Neuronal stem cell (in vitro differentiated cells): Measurements from ENCODE around the gene SLC41A3.

ENCODE experiments used
- DNase-seq: peaks from one replicate; pipeline ENCODE4 v3.0.0-alpha.2; 2013; ENCODE audit warnings: low spot score
- H2AFZ ChIP-seq: one replicate; pipeline ENCODE4 v1.6.1; 2013; ENCODE audit warnings: mild to moderate bottlenecking, low read length, inconsistent platforms
- H2AK5ac ChIP-seq: 2 replicates; pipeline ENCODE4 v1.6.1; 2013; ENCODE audit warnings: low read depth, mild to moderate bottlenecking, inconsistent platforms, low read length, moderate library complexity, mixed read lengths
- H2BK120ac ChIP-seq: 2 replicates; pipeline ENCODE4 v1.6.1; 2013; ENCODE audit warnings: low read depth, mild to moderate bottlenecking, inconsistent platforms, low read length, moderate library complexity, mixed read lengths
- H2BK12ac ChIP-seq: one replicate; pipeline ENCODE4 v1.6.1; 2013; ENCODE audit warnings: low read length, inconsistent platforms
- H2BK15ac ChIP-seq: 2 replicates; pipeline ENCODE4 v1.6.1; 2013; ENCODE audit warnings: mild to moderate bottlenecking, low read length, inconsistent platforms, mixed read lengths
- H2BK5ac ChIP-seq: one replicate; pipeline ENCODE4 v1.6.1; 2013; ENCODE audit warnings: inconsistent platforms, mild to moderate bottlenecking, low read length, moderate library complexity
- H3K14ac ChIP-seq: one replicate; pipeline ENCODE4 v1.6.1; 2013; ENCODE audit warnings: low read length, inconsistent platforms
- H3K18ac ChIP-seq: 2 replicates; pipeline ENCODE4 v1.6.1; 2013; ENCODE audit warnings: low read length, inconsistent platforms
- H3K23ac ChIP-seq: 2 replicates; pipeline ENCODE4 v1.6.1; 2013; ENCODE audit warnings: low read depth, mild to moderate bottlenecking, mixed read lengths, low read length, inconsistent platforms; ENCODE audit not compliant: poor library complexity
- H3K27ac ChIP-seq: replicated peaks from 3 replicates; pipeline ENCODE4 v1.5.1; 2013; ENCODE audit warnings: low read length, inconsistent platforms
- H3K27me3 ChIP-seq, 3 experiments: 2 replicates each; pipeline ENCODE4 v1.6.1; 2013; ENCODE audit warnings: low read length in 3 of 3, mild to moderate bottlenecking in 2 of 3, inconsistent platforms in 1 of 3, low read depth in 1 of 3, mixed read lengths in 1 of 3, moderate library complexity in 1 of 3; ENCODE audit not compliant: control insufficient read depth in 3 of 3, insufficient read depth in 3 of 3
- H3K36me3 ChIP-seq, 2 donors: replicated peaks in 1 of 2; 2 replicates each; pipeline ENCODE4 v1.6.1; 2013; ENCODE audit warnings: low read length in 2 of 2; ENCODE audit not compliant: control insufficient read depth in 2 of 2, insufficient read depth in 2 of 2
- H3K4ac ChIP-seq: 2 replicates; pipeline ENCODE4 v1.6.1; 2013; ENCODE audit warnings: inconsistent platforms, mild to moderate bottlenecking, low read length, moderate library complexity
- H3K4me1 ChIP-seq, 2 donors: 1 replicate in 1 of 2; 2 replicates in 1 of 2; pipeline ENCODE4 v1.6.1; 2013; ENCODE audit warnings: low read length in 2 of 2, low read depth in 1 of 2; ENCODE audit not compliant: control insufficient read depth in 2 of 2, insufficient read depth in 1 of 2
- H3K4me2 ChIP-seq: one replicate; pipeline ENCODE4 v1.6.1; 2013; ENCODE audit warnings: mild to moderate bottlenecking, low read length, inconsistent platforms; ENCODE audit not compliant: insufficient read depth, poor library complexity, severe bottlenecking
- H3K4me3 ChIP-seq, 2 donors: 2 replicates each; pipeline ENCODE4 v1.5.1; 2013; ENCODE audit warnings: low read length in 2 of 2, mild to moderate bottlenecking in 2 of 2, inconsistent platforms in 1 of 2, moderate library complexity in 1 of 2
- H3K79me1 ChIP-seq: one replicate; pipeline ENCODE4 v1.6.1; 2013; ENCODE audit warnings: low read depth, mild to moderate bottlenecking, inconsistent platforms, low read length, moderate library complexity
- H3K9ac ChIP-seq: one replicate; pipeline ENCODE4 v1.6.1; 2013; ENCODE audit warnings: mild to moderate bottlenecking, low read depth, low read length, inconsistent platforms; ENCODE audit not compliant: poor library complexity
- H3K9me3 ChIP-seq, 2 donors: replicated peaks in 1 of 2; 2 replicates each; pipeline versions ENCODE3 to v1.6.1; 2013; ENCODE audit warnings: low read length in 2 of 2, mild to moderate bottlenecking in 2 of 2, inconsistent platforms in 1 of 2, low read depth in 1 of 2, mixed read lengths in 1 of 2, moderate library complexity in 1 of 2; ENCODE audit not compliant: control insufficient read depth in 2 of 2, insufficient read depth in 1 of 2
- H4K8ac ChIP-seq: one replicate; pipeline ENCODE4 v1.6.1; 2013; ENCODE audit warnings: low read depth, mild to moderate bottlenecking, inconsistent platforms, low read length, moderate library complexity
- H4K91ac ChIP-seq: one replicate; pipeline ENCODE4 v1.6.1; 2013; ENCODE audit warnings: low read length, low read depth, mild to moderate bottlenecking, inconsistent platforms; ENCODE audit not compliant: poor library complexity
- WGBS, 2 donors: extraction: QIAGEN DNeasy Blood & Tissue Kit; methylation state at CpG; one replicate each; pipeline ENCODE4 v1.1.7; 2013; ENCODE audit warnings: missing lambda C conversion rate in 2 of 2, mixed read lengths in 1 of 2; ENCODE audit not compliant: insufficient read length in 2 of 2, insufficient replicate concordance in 1 of 2; ENCODE audit errors: extremely low coverage in 2 of 2; 5-methylcytosine and 5-hydroxymethylcytosine counted together

The SLC41A3 gene

GRCh38 chr3:126061301-126062032, 22.5 kb downstream of the SLC41A3 start:
- Histone ChIP-seq H3K27me3 (no peaks in the 10 kb centered on the region), H2AK5ac (no peak overlapping the region), H2BK5ac (no peak overlapping the region), H2BK15ac (no peak overlapping the region), H2BK120ac (no peak overlapping the region), H3K4me3 (no peak overlapping the region), H3K9ac (peak overlapping the region; percentile 15), H3K9me3 (no peaks in the 10 kb centered on the region), H3K14ac (no peak overlapping the region), H4K91ac (no peak overlapping the region), H3K36me3 (peaks cover 0 to 13% of the 10 kb centered on the region in 2 donors), H3K79me1 (no peaks in the 10 kb centered on the region), H3K4me2 (no peak overlapping the region), H2BK12ac (no peak overlapping the region), H3K27ac (no peak overlapping the region), H2AFZ (no peak overlapping the region), H3K4ac (no peak overlapping the region), H3K4me1 (peaks cover 3 to 9% of the 10 kb centered on the region in 2 donors), H4K8ac (no peak overlapping the region), H3K23ac (no peak overlapping the region), H3K18ac (no peak overlapping the region)
- no peak for DNase-seq
- WGBS, 2 donors = no CpG with 5 or more reads among the region's 8 CpGs

- Histone ChIP-seq H3K9ac (no peak overlapping the region), H2BK5ac (no peak overlapping the region), H2BK120ac (no peak overlapping the region), H3K4me2 (no peak overlapping the region), H2AK5ac (no peak overlapping the region), H4K91ac (no peak overlapping the region), H2BK12ac (peak overlapping the region; percentile 18), H4K8ac (no peak overlapping the region), H3K27me3 (no peaks in the 10 kb centered on the region), H2BK15ac (no peak overlapping the region), H3K9me3 (no peaks in the 10 kb centered on the region), H2AFZ (no peak overlapping the region), H3K36me3 (peaks cover 0 to 6% of the 10 kb centered on the region in 2 donors), H3K4ac (no peak overlapping the region), H3K79me1 (no peaks in the 10 kb centered on the region), H3K27ac (no peak overlapping the region), H3K18ac (no peak overlapping the region), H3K4me3 (no peak overlapping the region), H3K14ac (no peak overlapping the region), H3K23ac (no peak overlapping the region), H3K4me1 (peaks cover 3 to 11% of the 10 kb centered on the region in 2 donors)
- DNase-seq = no peak
- no CpG with 5 or more reads among the region's 7 CpGs for WGBS, 2 donors
Observed at GRCh38 chr3:126060613-126061145, 23.2 kb downstream of the SLC41A3 start.

- peak overlapping the region; percentile 2 for H3K23ac ChIP-seq
- no peak overlapping the region for H2BK120ac ChIP-seq
- no peaks in the 10 kb centered on the region for H3K79me1 ChIP-seq
- H3K4me3 ChIP-seq = no peak overlapping the region
- H2BK15ac ChIP-seq = no peak overlapping the region
- DNase-seq = no peak
- H4K8ac ChIP-seq = no peak overlapping the region
- H3K9ac ChIP-seq = no peak overlapping the region
- H2AK5ac ChIP-seq = no peak overlapping the region
- peaks cover 0 to 6% of the 10 kb centered on the region in 2 donors for H3K36me3 ChIP-seq
- H3K27me3 ChIP-seq = no peaks in the 10 kb centered on the region
- no peak overlapping the region for H3K4me2 ChIP-seq
- H3K4me1 ChIP-seq = peaks cover 3 to 11% of the 10 kb centered on the region in 2 donors
- no peak overlapping the region for H3K27ac ChIP-seq
- H3K14ac ChIP-seq = peak overlapping the region; percentile 85
- no peak overlapping the region for H2BK12ac ChIP-seq
- H3K18ac ChIP-seq = peak overlapping the region; percentile 15
- no peak overlapping the region for H3K4ac ChIP-seq
- no peak overlapping the region for H4K91ac ChIP-seq
- no CpG with 5 or more reads among the region's 7 CpGs for WGBS, 2 donors
- no peak overlapping the region for H2BK5ac ChIP-seq
- H2AFZ ChIP-seq = no peak overlapping the region
- H3K9me3 ChIP-seq = no peaks in the 10 kb centered on the region
Observed at GRCh38 chr3:126058666-126059065, 25.3 kb downstream of the SLC41A3 start.

- no CpG with 5 or more reads among the region's 13 CpGs for WGBS, 2 donors
- Histone ChIP-seq H2AK5ac (no peak overlapping the region), H2BK12ac (no peak overlapping the region), H3K14ac (no peak overlapping the region), H3K27ac (no peak overlapping the region), H4K8ac (no peak overlapping the region), H3K4me3 (no peak overlapping the region), H2AFZ (no peak overlapping the region), H3K27me3 (no peaks in the 10 kb centered on the region), H4K91ac (no peak overlapping the region), H3K4ac (no peak overlapping the region), H3K36me3 (peaks cover 0 to 6% of the 10 kb centered on the region in 2 donors), H2BK5ac (no peak overlapping the region), H3K79me1 (no peaks in the 10 kb centered on the region), H3K9me3 (no peaks in the 10 kb centered on the region), H3K9ac (no peak overlapping the region), H2BK120ac (no peak overlapping the region), H2BK15ac (no peak overlapping the region), H3K4me2 (no peak overlapping the region), H3K18ac (no peak overlapping the region), H3K23ac (no peak overlapping the region), H3K4me1 (peaks cover 3 to 11% of the 10 kb centered on the region in 2 donors)
- no peak for DNase-seq
Observed at GRCh38 chr3:126057936-126058335, 26.0 kb downstream of the SLC41A3 start.
